PC-9 (cell line): ENCODE data around the gene CPA5. TPM values are rescaled to one million over a fixed set of nuclear protein-coding genes. Genes with fewer than 3 reads are reported as not detected.

ENCODE experiments used
- BruUV-seq: library from RNA; stranded (reverse); fragments of 400-500 nt; replicated peaks from 2 replicates; lab custom pipeline; 2021; lab: Mats Ljungman, UMichigan
- CTCF ChIA-PET: fragments of 300-600 bp; sonication (Branson Sonifier 250); formaldehyde crosslinking; loops from one replicate; lab custom pipeline; 2022; ENCODE audit warnings: antibody characterized with exemption; lab: Charles Lee
- POLR2A ChIA-PET: fragments of 300-600 bp; sonication (Branson Sonifier 250); formaldehyde crosslinking; loops from one replicate; lab custom pipeline; 2022; ENCODE audit warnings: antibody characterized with exemption; ENCODE audit not compliant: unreplicated experiment; lab: Charles Lee
- DNase-seq, 2 experiments: peaks; one replicate each; pipeline versions ENCODE4 v3.0.0 to v3.0.0-alpha.2; 2015 to 2022; ENCODE audit warnings: mixed read lengths in 1 of 2
- H2AFZ ChIP-seq: fragments of 200-600 bp; sonication (generic); 2 replicates; pipeline ENCODE4 v1.8.1; 2017; ENCODE audit warnings: antibody characterized with exemption
- H3F3A ChIP-seq: fragments of 200-600 bp; sonication (generic); 2 replicates; pipeline ENCODE4 v1.8.1; 2017; ENCODE audit warnings: antibody characterized with exemption, mild to moderate bottlenecking, low read depth; ENCODE audit not compliant: insufficient read depth
- H3K27ac ChIP-seq: fragments of 200-600 bp; sonication (generic); 2 replicates; pipeline ENCODE4 v1.6.1; 2016; ENCODE audit warnings: mixed run types
- H3K27me3 ChIP-seq: fragments of 200-600 bp; sonication (generic); 2 replicates; pipeline ENCODE4 v1.6.1; 2016; ENCODE audit warnings: low read depth, mixed run types; ENCODE audit not compliant: insufficient read depth
- H3K36me3 ChIP-seq: fragments of 200-600 bp; sonication (generic); 2 replicates; pipeline ENCODE4 v1.6.1; 2016; ENCODE audit warnings: low read depth, mixed run types
- H3K4me1 ChIP-seq: fragments of 200-600 bp; sonication (generic); replicated peaks from 2 replicates; pipeline ENCODE4 v1.6.1; 2016; ENCODE audit warnings: mixed run types; ENCODE audit not compliant: insufficient read depth
- H3K4me2 ChIP-seq: fragments of 200-600 bp; sonication (generic); 2 replicates; pipeline ENCODE4 v1.6.1; 2017; ENCODE audit warnings: mixed run types
- H3K4me3 ChIP-seq: fragments of 200-600 bp; sonication (generic); 2 replicates; pipeline ENCODE4 v1.6.1; 2016; ENCODE audit warnings: mixed run types
- H3K79me2 ChIP-seq: fragments of 200-600 bp; sonication (generic); 2 replicates; pipeline ENCODE4 v1.6.1; 2017; ENCODE audit warnings: low read depth, mixed run types
- H3K9me2 ChIP-seq: fragments of 200-600 bp; sonication (generic); 2 replicates; pipeline ENCODE4 v1.8.1; 2017; ENCODE audit warnings: mild to moderate bottlenecking; ENCODE audit not compliant: insufficient read depth
- H3K9me3 ChIP-seq: fragments of 200-600 bp; sonication (generic); 2 replicates; pipeline ENCODE4 v1.8.1; 2016; ENCODE audit warnings: low read depth; ENCODE audit not compliant: insufficient read depth
- H4K20me1 ChIP-seq: fragments of 200-600 bp; sonication (generic); 2 replicates; pipeline ENCODE4 v1.8.1; 2017; ENCODE audit not compliant: insufficient read depth
- EZH2 ChIP-seq: fragments of 200-600 bp; sonication (generic); IDR thresholded peaks from 2 replicates; pipeline ENCODE4 v1.8.0; 2017; ENCODE audit warnings: antibody characterized with exemption, low read depth
- intact Hi-C: fragments of 100-400 bp; cut with micrococcal nuclease; formaldehyde crosslinking; loops from one replicate; pipeline ENCODE4 v1.10.0; 2022; ENCODE audit not compliant: unreplicated experiment
- total RNA-seq: library from RNA; stranded (reverse); gene quantifications from 2 replicates; pipeline ENCODE4 v1.2.3, GENCODE V29; 2021
- TF ChIP-seq, protein P1 (sequence below): fragments of 200-600 bp; sonication (generic); conservative IDR thresholded peaks from 2 replicates; pipeline ENCODE4 v1.6.1; 2017; ENCODE audit warnings: mixed run types, antibody characterized with exemption, mild to moderate bottlenecking, moderate library complexity

Gene CPA5
- total RNA-seq, 1 experiment from 2014 or later, result not detected

DNA sequence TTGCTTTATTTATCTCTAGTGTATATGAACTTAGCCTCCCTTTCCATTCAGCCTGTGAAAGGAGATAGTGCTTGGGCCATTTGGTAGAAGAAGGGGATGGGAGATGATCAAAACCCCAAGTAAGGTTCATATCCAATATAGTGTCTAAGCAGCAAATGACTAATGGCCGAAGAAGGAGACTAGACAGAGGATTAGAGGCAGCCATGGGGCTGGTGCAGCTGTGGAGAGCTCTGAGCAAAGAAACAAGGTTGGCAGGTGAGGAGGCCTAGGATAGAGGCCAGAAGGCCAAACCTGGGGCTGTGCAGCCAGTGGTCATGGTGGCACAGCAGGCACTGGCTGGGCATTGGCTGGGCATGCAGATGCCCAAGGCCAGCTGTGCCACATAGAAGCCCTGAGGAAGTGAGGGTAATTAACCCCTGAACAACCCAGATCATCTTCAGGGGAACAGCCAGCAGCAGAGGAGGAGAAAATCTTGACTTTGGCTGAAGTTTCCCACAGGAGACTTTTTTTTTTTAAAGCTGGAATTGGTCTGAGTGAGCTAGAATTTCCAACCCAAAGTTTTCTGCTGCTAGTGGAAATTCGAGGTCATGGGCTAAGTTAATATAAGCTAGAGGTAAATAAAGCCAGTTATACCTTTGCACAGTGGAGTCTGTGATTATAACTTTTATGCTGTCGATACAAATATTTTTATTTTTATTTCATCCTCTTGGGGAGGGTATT is 25.4 kb downstream of the CPA5 start:
- no peaks in the 10 kb centered on the region for H3K27me3 ChIP-seq
- H3F3A ChIP-seq, result peaks cover 6% of the 10 kb centered on the region; the same call in 1 of the 2 replicates
- no peak overlapping the region for H3K4me3 ChIP-seq
- ChIA-PET POLR2A (no interaction called here), CTCF (no interaction called here)
- H3K79me2 ChIP-seq, result no peaks in the 10 kb centered on the region
- no peak for TF ChIP-seq EZH2
- TF ChIP-seq, protein P1, sequence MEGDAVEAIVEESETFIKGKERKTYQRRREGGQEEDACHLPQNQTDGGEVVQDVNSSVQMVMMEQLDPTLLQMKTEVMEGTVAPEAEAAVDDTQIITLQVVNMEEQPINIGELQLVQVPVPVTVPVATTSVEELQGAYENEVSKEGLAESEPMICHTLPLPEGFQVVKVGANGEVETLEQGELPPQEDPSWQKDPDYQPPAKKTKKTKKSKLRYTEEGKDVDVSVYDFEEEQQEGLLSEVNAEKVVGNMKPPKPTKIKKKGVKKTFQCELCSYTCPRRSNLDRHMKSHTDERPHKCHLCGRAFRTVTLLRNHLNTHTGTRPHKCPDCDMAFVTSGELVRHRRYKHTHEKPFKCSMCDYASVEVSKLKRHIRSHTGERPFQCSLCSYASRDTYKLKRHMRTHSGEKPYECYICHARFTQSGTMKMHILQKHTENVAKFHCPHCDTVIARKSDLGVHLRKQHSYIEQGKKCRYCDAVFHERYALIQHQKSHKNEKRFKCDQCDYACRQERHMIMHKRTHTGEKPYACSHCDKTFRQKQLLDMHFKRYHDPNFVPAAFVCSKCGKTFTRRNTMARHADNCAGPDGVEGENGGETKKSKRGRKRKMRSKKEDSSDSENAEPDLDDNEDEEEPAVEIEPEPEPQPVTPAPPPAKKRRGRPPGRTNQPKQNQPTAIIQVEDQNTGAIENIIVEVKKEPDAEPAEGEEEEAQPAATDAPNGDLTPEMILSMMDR, result no peak
- intact Hi-C loops, result no loop called here
- H3K4me2 ChIP-seq, result no peak overlapping the region
- H3K27ac ChIP-seq, result no peak overlapping the region
- H2AFZ ChIP-seq, result no peak overlapping the region
- BruUV-seq, result no TSS peak
- H3K9me3 ChIP-seq, result no peaks in the 10 kb centered on the region
- no peaks in the 10 kb centered on the region for H4K20me1 ChIP-seq
- H3K36me3 ChIP-seq, result no peaks in the 10 kb centered on the region
- no peaks in the 10 kb centered on the region for H3K9me2 ChIP-seq
- peaks cover 29% of the 10 kb centered on the region for H3K4me1 ChIP-seq
- DNase-seq, result no peak

DNA sequence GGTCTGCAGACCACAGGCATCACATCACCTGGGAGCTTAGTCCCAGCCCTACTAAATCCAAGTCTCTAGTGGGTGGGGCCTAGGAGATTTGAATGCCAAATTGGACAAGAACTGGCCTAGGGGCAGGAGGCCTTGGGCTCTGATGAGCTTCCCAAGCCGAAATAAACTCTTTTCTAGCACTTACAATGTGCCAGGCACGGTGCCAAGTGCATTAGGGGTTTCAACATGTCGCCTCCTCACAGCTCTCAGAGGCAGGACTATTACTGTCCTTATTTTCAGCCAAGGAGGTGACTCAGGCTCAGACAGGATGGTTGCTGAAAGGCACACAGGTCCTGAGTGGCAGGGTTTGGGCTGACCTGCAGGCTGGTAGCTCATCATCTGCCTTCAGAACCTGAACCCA is 26.4 kb downstream of the CPA5 start:
- Histone ChIP-seq H3K36me3 (no peaks in the 10 kb centered on the region), H3K27ac (no peak overlapping the region), H3F3A (peaks cover 6% of the 10 kb centered on the region; the same call in 1 of the 2 replicates), H3K4me1 (peaks cover 21% of the 10 kb centered on the region), H3K9me3 (no peaks in the 10 kb centered on the region), H3K27me3 (no peaks in the 10 kb centered on the region), H3K79me2 (no peaks in the 10 kb centered on the region), H3K4me3 (no peak overlapping the region), H3K9me2 (no peaks in the 10 kb centered on the region), H2AFZ (no peak overlapping the region), H4K20me1 (no peaks in the 10 kb centered on the region), H3K4me2 (no peak overlapping the region)
- intact Hi-C loops, result no loop called here
- TF ChIP-seq, protein P1, result no peak
- no peak for TF ChIP-seq EZH2
- CTCF ChIA-PET, result no interaction called here
- POLR2A ChIA-PET, result interaction anchor here (0.7 kb wide), 1 partner anchor 1291 kb away, joined by 5 read pairs; no protein-coding TSS in a partner anchor
- no TSS peak for BruUV-seq
- DNase-seq, result no peak

DNA sequence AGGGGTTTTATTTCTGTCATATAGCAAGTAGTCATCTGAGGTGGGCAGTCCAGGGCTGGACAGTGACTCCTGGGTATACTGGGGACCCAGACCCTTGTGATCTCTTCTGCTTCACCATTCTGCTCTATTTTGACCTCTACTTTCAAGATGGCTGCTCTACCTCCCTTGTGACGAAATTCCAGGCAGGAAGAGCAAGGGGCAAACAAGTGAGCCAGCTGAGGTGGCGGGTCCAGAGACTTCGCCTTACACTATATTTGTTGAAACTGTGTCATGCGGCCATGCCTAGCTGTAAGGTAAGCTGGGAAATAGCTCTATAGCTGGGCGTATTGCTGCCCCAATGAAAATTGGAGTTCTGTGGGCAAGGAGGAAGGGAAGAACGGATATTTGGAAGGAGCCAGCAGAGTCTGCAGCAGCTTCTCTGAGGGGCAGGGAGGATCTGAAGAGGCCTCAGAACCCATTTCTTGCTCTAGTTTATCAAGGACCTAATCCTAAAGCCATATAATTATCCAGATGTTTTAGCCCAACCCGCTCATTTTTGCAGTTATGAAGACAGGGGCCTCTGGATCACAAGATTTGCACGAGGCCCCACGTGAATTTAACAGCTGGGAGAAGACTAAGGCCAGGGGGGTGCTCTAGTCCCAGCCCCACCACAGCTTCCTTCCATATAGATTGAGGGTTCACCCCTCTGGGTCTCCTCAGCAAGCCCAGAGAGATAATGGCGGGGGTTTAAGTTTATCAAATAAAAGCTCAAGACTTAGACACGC is 28.0 kb downstream of the CPA5 start:
- ChIA-PET POLR2A (interaction anchor here (0.7 kb wide), 1 partner anchor 88 kb away, joined by 5 read pairs; no protein-coding TSS in a partner anchor), CTCF (interaction anchor here (0.7 kb wide), 1 partner anchor 22 kb away, joined by 3 read pairs; no protein-coding TSS in a partner anchor)
- Histone ChIP-seq H3K36me3 (no peaks in the 10 kb centered on the region), H4K20me1 (no peaks in the 10 kb centered on the region), H3F3A (peaks cover 6% of the 10 kb centered on the region; the same call in 1 of the 2 replicates), H3K4me1 (peaks cover 13% of the 10 kb centered on the region), H2AFZ (no peak overlapping the region), H3K4me3 (no peak overlapping the region), H3K9me2 (no peaks in the 10 kb centered on the region), H3K4me2 (no peak overlapping the region), H3K27ac (no peak overlapping the region), H3K27me3 (no peaks in the 10 kb centered on the region), H3K9me3 (no peaks in the 10 kb centered on the region), H3K79me2 (no peaks in the 10 kb centered on the region)
- TF ChIP-seq, protein P1, result no peak
- no peak for TF ChIP-seq EZH2
- DNase-seq, result no peak
- intact Hi-C loops, result no loop called here
- BruUV-seq, result no TSS peak
